HG03558 (cell line): Measurements from ENCODE around the gene GID4.
"Not testable (repeated sequence)": the region's sequence is repeated elsewhere in the genome, so short reads cannot be mapped to it uniquely, and the experiment has no call there.

Experiments
- ATAC-seq: cut with Tn5 transposase; IDR thresholded peaks from one replicate; pipeline ENCODE4 v1.9.1; 2021; ENCODE audit warnings: moderate number of reproducible peaks; ENCODE audit not compliant: unreplicated experiment; ENCODE audit errors: extremely low read depth

GID4 gene

GRCh38 chr17:18038861-18039534 lies at the start of gene GID4, which contains the start of gene ATPAF2:
Gene GID4, plus strand, starts transcription at chr17:18039408. Its CDS starts 57 bp downstream, at chr17:18039465.
Gene ATPAF2, minus strand, starts transcription at chr17:18039168. Its CDS starts 155 bp downstream, at chr17:18039013.
- ATAC-seq: peak; percentile 58

- ATAC-seq: no peak
Observed at GRCh38 chr17:17989618-17990017, 49.6 kb upstream of the GID4 start.

DNA sequence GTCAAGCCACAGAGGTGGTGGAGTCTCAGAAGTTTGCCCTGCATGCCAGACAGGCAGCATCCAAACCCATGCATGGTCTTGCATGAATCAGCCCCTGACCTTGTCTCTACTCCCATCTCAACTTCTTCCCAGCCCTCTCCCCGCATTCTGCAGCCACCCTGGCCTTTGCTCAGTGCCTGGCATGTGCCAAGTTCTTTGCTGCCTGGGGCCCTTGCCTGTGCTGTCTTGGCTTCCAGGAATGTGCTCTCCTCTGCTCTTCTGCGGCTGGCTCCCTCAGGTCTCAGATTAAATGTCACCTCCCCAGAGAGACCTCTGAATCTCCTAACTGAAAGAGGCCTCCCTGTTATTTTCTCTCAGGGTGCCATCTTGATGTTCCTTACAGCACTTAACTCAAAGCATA lies 48.9 kb upstream of the GID4 start:
- no peak for ATAC-seq

DNA sequence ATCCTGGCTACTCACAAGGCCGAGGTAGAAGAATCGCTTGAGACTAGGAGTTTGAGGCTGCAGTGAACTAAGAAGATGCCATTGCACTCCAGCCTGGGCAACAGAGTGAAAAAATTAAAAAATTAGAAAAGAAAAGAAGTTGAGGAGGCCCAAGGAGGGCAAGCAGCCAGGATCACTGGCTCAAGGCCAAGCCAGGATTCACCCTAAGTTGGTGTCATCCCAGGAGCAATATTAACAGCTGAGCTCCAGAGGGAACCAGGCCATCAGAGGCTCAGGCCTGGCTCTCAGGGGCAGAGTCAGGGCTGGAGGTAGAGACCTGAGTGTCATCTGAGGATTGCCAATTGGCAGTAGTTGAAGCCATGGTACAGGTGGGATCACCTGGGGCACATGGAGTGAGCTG lies 45.8 kb upstream of the GID4 start:
- no peak for ATAC-seq

- no peak for ATAC-seq
Observed at GRCh38 chr17:17993852-17994251, 45.4 kb upstream of the GID4 start.

DNA sequence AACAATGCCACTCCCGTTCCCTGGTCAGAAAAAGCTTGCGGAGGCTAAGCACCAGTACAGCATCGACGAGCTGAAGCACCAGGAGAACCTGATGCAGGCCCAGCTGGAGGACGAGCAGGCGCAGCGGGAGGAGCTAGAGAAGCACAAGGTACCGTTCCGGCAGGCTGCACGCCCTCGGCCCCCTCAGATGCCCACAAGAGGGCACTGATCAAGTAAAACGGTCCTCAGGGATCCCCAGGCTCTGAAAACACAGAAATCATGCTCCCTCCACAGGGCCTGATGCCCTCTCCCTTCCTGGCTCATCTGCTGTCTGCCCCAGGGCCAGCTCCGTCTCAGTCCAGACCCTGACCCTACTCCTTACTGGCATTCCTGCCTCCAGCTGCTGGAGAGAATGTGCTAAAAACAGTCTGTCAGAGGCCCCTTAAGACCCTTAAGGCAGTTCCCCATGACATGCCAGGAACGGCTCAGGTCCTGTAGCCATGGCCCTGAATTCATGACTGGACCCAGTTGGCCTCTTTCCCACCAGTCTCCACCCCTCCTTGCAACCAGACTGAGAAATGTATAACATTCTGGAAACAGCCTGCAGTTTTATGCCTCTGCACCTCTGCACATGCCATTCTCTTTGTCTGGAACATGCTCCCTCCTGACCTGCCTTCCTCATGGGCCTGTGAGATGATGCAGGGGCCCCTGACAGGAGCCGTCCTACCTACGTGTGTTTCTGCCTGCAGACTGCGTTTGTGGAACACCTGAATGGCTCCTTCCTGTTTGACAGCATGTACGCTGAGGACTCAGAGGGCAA lies 44.7 kb upstream of the GID4 start:
- no peak for ATAC-seq

DNA sequence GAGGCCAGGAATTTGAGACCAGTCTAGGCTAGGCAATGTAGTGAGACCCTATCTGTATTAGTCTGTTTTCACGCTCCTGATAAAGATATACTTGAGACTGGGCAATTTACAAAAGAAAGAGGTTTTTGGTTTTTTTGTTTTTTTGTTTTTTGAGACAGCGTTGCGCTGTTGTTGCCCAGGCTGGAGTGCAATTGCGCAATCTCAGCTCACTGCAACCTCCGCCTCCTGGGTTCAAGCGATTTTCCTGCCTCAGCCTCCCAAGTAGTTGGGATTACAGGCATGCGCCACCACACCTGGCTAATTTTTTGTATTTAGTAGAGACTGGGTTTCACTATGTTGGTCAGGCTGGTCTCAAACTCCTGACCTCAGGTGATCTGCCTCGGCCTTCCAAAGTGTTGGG lies 43.3 kb upstream of the GID4 start:
- ATAC-seq: not testable (repeated sequence)

- no peak for ATAC-seq
Observed at GRCh38 chr17:17998934-17999333, 40.3 kb upstream of the GID4 start.

DNA sequence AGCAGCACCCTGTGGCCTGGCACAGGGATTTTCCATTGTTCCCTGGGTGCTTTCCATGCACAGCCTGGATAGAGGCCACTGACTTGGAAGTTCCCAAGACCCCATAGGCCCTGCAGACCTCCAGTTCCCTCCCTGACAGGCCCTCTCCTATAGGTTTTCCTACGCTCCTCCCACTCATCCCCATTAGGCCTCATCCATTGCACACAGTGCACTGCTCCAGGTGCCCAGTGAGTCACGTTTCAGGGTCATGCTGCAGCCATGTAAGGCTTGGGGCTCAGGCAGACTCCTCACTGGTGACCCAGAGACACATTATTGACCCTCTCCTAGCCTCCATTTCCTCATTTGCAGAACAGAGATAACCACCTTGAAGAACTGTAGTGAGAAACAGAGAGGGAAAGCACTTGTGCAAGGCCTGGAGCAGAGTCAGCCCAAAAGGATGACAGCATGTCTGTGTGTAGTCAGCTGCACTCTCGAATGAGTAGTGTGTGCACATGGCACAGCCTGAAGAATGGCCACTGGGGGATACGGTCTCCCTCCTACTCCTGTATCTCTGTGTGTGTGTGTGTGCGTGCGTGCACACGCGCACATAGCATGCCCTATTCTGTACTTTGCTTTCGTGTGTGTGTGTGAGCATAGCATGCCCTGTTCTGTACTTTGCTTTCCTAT lies 39.7 kb upstream of the GID4 start:
- no peak for ATAC-seq

DNA sequence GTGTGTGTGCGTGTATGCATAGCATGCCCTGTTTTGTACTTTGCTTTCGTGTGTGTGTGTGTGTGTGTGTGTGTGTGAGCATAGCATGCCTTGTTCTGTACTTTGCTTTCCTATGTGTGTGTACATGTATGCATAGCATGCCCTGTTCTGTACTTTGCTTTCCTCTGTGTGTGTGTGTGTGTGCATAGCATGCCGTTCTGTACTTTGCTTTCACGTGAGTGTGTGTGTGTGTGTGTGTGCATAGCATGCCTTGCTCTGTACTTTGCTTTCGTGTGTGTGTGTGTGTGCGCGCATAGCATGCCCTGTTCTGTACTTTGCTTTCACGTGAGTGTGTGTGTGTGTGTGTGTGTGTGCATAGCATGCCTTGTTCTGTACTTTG lies 39.2 kb upstream of the GID4 start:
- ATAC-seq: no peak

GRCh38 chr17:18002171-18002570 lies 37.0 kb upstream of the GID4 start:
- no peak for ATAC-seq

- no peak for ATAC-seq
Observed at GRCh38 chr17:18004345-18004744, 34.9 kb upstream of the GID4 start.

- ATAC-seq: no peak
Observed at GRCh38 chr17:18004884-18005305, 34.3 kb upstream of the GID4 start.

DNA sequence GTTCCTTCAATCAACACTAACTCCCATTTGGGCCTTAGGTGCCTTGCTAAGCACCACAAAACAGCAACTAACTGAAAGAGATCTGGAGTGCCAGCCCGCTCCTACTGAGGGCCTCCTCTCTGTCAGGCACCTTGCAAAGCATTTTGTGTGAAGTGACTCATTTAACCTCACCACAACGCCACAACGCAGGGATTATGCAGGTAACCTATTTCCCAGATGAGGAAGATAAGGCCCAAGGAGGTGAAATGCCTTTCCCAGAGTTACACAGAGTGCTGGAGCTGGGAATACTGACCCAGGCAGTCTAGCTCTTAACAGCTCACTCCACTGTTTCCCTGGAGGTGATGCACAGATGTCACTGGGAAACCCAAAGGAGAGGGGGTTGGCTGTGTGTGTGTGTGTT lies 33.7 kb upstream of the GID4 start:
- ATAC-seq: no peak

- no peak for ATAC-seq
Observed at GRCh38 chr17:18006495-18007239, 32.5 kb upstream of the GID4 start.

DNA sequence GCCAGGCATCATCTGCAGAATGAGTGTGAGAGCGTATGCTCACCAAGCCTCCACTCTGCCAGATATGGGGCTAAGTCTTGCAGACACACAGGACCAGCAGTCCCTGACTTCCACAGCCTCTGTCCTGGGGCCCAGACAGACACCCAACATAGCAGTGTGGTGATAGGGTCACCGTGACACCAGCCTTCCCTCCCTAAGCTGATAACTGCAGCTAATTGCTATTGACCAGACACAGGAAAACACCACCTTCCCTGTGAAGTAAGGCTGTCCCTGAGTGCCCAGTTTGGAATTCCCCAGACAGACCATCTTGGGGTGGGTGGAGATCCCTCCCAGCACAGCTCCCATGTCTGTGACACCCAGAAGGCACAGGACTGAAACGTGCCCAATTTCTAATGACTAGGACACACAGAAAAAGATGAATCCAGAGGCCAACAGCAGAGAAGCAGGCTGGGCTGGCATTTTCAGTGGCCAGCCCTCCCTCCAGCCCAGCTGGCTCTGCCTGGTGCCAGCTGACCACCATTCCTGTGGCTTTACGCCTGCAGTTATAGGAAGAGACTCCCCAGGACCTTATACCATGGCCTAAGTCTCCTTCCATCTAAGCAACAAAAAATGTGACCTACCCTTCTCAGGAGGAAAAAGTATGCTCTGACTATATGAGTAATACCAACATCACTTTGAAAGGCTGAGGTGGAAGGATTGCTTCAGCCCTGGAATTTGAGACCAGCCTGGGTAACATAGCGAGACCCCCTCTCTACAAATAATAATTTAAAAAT lies 30.5 kb upstream of the GID4 start:
- ATAC-seq: no peak

DNA sequence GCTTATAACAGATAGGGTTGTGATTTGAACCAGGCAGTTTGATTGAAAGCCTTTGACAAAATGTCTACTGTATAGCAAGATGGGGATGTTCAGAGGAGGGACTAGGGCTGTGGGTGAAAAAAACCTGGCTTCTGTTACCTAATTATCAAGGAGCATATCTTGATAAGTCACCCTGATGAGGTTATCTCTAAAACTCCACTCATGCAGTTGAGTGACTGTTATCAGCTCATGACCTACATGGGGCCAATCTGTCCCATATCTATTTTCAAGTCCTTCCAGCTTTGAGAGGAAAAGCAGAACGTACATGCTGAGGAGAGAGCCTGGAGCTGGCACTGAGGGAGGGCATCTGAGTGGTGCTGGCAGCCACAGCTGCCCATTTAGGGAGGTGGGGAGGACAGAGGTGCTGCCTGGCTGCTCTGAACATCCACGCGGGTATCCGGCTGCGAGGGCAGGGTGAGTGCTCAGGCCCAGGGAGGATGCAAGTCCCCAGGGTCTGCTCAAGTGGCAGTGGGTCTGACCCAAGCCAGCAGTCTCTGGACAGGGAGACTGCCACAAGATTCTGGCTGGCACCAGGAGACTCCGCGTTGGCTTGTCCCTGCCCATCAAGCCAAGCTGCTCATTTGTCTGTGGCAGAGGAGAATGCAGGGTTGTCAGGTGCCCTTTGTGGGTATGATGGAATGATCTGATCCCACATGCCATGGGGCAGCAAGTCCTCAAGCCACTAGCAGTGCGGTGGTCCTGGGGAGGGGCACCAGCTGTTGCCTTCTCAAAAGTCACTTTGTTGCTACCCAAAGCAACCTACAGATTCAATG lies 29.4 kb upstream of the GID4 start:
- ATAC-seq: no peak

DNA sequence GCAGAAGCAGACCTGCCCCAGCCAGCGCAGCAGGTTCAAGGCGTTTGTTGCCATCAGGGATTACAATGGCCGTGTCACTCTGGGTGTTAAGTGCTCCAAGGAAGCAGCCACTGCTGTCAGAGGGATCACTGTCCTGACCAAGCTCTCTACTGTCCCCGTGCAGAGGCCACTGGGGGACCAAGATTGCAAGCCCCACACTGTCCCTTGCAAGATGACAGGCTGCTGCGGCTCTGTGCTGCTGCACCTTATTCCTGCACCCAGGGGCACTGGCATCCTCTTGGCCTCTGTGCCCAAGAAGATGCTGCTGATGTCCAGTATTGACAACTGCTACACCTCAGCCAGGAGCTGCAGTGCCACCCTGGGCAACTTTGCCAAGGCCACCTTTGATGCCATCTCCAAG lies 27.9 kb upstream of the GID4 start:
- no peak for ATAC-seq

GRCh38 chr17:18014006-18014405 lies 25.2 kb upstream of the GID4 start:
- ATAC-seq: no peak
